ENCODE data around the gene GUF1. TPM values are rescaled to one million over a fixed set of nuclear protein-coding genes. Genes with fewer than 3 reads are reported as not detected.

GUF1 gene
- total and polyA plus RNA-seq, 8 donors = 5.3 to 10.7 (median 8.4) TPM

DNA sequence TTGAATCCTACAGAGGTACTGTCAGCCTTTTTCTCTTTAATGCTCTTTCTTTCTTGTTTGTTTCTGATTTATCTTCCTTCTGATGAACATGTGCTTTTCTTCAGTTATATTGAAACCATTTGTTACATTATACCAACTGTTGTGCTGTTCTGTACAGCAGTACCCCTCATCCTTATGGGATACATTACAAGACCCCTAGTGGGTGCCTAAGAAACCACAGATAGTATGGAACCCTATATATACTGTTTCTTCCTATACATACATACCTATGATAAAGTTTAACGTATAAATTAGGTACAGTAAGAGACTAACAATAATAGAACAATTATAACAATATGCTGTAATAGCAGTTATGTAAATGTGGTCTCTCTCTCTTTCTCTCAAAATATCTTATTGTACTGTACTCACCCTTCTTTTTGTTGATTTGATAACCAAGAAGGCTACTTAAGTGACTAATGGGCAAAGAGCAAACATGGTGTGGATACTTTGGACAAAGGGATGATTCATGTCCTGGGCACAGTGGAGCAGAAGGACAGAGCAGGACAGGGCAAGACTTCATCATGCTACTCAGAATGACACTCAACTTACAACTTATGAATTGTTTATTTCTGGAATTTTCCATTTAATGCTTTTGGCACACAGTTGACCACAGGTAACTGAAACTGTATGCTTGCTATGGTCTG, 16.1 kb upstream of the GUF1 start:
- intact Hi-C loops (cut with DNase I) = no loop called here
- no peaks in the 10 kb centered on the region for H3K4me1 ChIP-seq
- no peak for FAIRE-seq
- no peaks in the 10 kb centered on the region for H3K9me3 ChIP-seq
- no peak overlapping the region for H3K4me3 ChIP-seq
- H3K36me3 ChIP-seq = no peaks in the 10 kb centered on the region
- 69 to 78% methylated on average over 1 of the region's 1 CpG for WGBS, 2 donors
- H3K27me3 ChIP-seq = peaks cover 0 to 2% (median 0%) of the 10 kb centered on the region in 4 donors
- no peak overlapping the region for H3K27ac ChIP-seq
- no peak for DNase-seq
- TF ChIP-seq, protein P1, sequence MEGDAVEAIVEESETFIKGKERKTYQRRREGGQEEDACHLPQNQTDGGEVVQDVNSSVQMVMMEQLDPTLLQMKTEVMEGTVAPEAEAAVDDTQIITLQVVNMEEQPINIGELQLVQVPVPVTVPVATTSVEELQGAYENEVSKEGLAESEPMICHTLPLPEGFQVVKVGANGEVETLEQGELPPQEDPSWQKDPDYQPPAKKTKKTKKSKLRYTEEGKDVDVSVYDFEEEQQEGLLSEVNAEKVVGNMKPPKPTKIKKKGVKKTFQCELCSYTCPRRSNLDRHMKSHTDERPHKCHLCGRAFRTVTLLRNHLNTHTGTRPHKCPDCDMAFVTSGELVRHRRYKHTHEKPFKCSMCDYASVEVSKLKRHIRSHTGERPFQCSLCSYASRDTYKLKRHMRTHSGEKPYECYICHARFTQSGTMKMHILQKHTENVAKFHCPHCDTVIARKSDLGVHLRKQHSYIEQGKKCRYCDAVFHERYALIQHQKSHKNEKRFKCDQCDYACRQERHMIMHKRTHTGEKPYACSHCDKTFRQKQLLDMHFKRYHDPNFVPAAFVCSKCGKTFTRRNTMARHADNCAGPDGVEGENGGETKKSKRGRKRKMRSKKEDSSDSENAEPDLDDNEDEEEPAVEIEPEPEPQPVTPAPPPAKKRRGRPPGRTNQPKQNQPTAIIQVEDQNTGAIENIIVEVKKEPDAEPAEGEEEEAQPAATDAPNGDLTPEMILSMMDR (IDR thresholded peaks at IDR 0.05) = no peak
- no peak for ATAC-seq

DNA sequence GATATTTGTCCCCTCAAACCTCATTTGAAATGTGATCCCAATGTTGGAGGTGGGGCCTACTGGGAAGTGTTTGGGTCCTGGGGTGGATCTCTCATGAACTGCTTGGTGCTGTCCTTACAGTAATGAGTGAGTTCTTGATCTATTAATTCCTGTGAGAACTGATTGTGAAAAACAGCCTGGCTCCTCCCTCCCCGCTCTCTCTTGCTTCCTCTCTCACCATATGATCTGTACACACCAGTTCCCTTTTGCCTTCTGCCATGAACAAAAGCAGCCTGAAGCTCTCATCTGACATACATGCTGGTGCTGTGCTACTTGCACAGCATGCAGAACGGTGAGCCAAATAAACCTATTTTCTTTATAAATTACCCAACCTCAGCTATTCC, 15.6 kb upstream of the GUF1 start:
- Histone ChIP-seq H3K27me3 (no peaks in the 10 kb centered on the region), H3K27ac (no peak overlapping the region), H3K4me3 (no peak overlapping the region), H3K4me1 (no peaks in the 10 kb centered on the region), H3K9me3 (no peaks in the 10 kb centered on the region), H3K36me3 (no peaks in the 10 kb centered on the region)
- no peak for ATAC-seq
- TF ChIP-seq, protein P1 (IDR thresholded peaks at IDR 0.05) = no peak
- DNase-seq = no peak
- FAIRE-seq = no peak
- intact Hi-C loops (cut with DNase I) = no loop called here
- WGBS, 2 donors = 27 to 41% methylated on average over 2 of the region's 2 CpGs

DNA sequence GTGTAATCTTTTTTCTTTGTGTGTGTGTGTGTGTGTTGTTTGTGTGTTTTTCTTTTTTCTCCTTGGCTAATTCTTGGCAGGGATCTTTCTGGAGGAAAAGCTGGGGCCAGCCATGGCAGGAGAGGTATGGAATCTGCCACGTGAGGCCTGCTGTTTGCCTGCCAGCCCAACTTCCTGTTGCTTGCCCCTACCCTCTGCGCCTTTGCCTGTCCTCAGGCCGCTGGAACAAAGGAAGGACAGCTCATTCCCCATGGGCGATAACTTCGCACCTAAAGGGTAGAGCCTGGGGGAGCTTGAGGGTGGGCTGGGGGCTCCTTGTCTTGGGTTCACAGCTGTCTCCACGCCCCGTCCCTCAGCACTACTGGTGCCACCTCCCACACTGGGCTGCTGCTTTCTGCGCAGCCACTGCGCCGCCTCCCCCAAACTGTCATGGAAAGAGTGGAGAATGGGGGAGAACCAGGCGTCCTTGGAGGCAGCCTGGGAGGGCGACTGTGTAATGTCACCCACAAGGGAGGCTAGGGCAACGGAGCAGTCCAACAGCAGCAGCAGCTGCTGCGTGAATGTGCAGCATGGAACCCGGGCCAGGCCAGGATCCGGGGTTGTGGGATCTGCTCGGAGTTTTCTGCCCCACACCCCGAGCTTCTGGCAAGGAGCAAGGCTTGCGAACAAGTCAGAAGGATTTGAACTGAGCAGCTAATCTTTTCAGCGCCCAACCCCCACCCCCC, 14.5 kb upstream of the GUF1 start:
- no peak overlapping the region for H3K27ac ChIP-seq
- H3K4me1 ChIP-seq = no peaks in the 10 kb centered on the region
- no peaks in the 10 kb centered on the region for H3K9me3 ChIP-seq
- intact Hi-C loops (cut with DNase I) = no loop called here
- ATAC-seq (no peak), DNase-seq (peak in 1 of 6 donors; percentile 36), FAIRE-seq (no peak)
- 81 to 91% methylated on average over 20 of the region's 20 CpGs for WGBS, 2 donors
- no peaks in the 10 kb centered on the region for H3K27me3 ChIP-seq
- TF ChIP-seq, protein P1 (IDR thresholded peaks at IDR 0.05) = no peak
- H3K36me3 ChIP-seq = no peaks in the 10 kb centered on the region
- H3K4me3 ChIP-seq = no peak overlapping the region

DNA sequence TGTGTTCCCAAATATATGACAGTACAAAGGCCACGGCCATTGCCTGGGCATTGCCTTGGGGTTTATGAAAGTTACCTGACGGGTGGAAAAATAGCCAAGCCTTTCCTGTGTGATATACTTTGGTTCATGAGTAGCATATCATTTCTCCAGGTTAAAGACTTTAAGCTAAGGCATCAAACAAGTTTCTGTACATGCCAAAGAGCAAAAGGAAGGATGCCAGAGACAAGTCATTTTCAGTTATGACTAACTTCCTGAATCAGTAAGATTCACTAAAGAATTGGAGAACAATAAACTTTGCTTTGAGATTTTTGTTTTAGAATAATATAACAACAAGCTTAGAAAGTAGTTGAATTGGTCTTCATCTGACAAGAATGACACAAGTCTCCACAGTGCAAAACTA, 9.7 kb upstream of the GUF1 start:
- TF ChIP-seq, protein P1 (IDR thresholded peaks at IDR 0.05) = no peak
- no peaks in the 10 kb centered on the region for H3K27me3 ChIP-seq
- no peak for ATAC-seq
- 30 to 34% methylated on average over 2 of the region's 2 CpGs for WGBS, 2 donors
- H3K4me3 ChIP-seq = no peak overlapping the region
- H3K4me1 ChIP-seq = no peaks in the 10 kb centered on the region
- FAIRE-seq = no peak
- H3K9me3 ChIP-seq = no peaks in the 10 kb centered on the region
- intact Hi-C loops (cut with DNase I) = no loop called here
- DNase-seq = no peak
- H3K27ac ChIP-seq = no peak overlapping the region
- H3K36me3 ChIP-seq = no peaks in the 10 kb centered on the region
